H1 (cell line): ENCODE measurements around the gene CACNA1B. TPM values are rescaled to one million over a fixed set of nuclear protein-coding genes. Genes with fewer than 3 reads are reported as not detected.
A peak's percentile ranks its signal among the peaks of the same experiment; 100 is the strongest.

ENCODE experiments used
- CTCF ChIA-PET: fragments of 300-600 bp; sonication (Branson Sonifier 250); formaldehyde crosslinking; loops from one replicate; lab custom pipeline; 2021; ENCODE audit not compliant: partially characterized antibody; lab: Charles Lee
- POLR2A ChIA-PET: fragments of 300-600 bp; sonication (Branson Sonifier 250); formaldehyde crosslinking; loops from one replicate; lab custom pipeline; 2021; ENCODE audit warnings: inconsistent platforms; ENCODE audit not compliant: partially characterized antibody; lab: Charles Lee
- DNase-seq, 2 experiments: peaks; one replicate each; pipeline versions ENCODE4 v3.0.0 to v3.0.0-alpha.2; 2010 to 2022; ENCODE audit warnings: low spot score in 2 of 2, low read depth in 1 of 2, mixed read lengths in 1 of 2
- FAIRE-seq: peaks from 2 replicates; lab custom pipeline; 2011; peaks lifted over from hg19 to GRCh38; lab: Jason Lieb, UNC
- H2AFZ ChIP-seq: 2 replicates; pipeline ENCODE4 v1.8.1; 2012; ENCODE audit warnings: low read length, inconsistent platforms
- H2AK5ac ChIP-seq: 2 replicates; pipeline ENCODE4 v1.6.1; 2013; ENCODE audit warnings: low read depth, low read length
- H2BK120ac ChIP-seq: replicated peaks from 2 replicates; pipeline ENCODE3; 2013; ENCODE audit warnings: low read depth, low read length, inconsistent platforms
- H2BK12ac ChIP-seq: 2 replicates; pipeline ENCODE4 v1.6.1; 2013; ENCODE audit warnings: low read depth, low read length
- H2BK15ac ChIP-seq: 2 replicates; pipeline ENCODE4 v1.6.1; 2013; ENCODE audit warnings: low read length
- H2BK20ac ChIP-seq: 2 replicates; pipeline ENCODE4 v1.6.1; 2013; ENCODE audit warnings: low read length
- H2BK5ac ChIP-seq: 2 replicates; pipeline ENCODE4 v1.6.1; 2013; ENCODE audit warnings: low read depth, low read length
- H3K14ac ChIP-seq: 2 replicates; pipeline ENCODE4 v1.6.1; 2013; ENCODE audit warnings: inconsistent platforms; ENCODE audit not compliant: insufficient read length
- H3K18ac ChIP-seq: 2 replicates; pipeline ENCODE4 v1.6.1; 2013; ENCODE audit warnings: low read length; ENCODE audit errors: extremely low read depth
- H3K23ac ChIP-seq: 2 replicates; pipeline ENCODE4 v1.6.1; 2013; ENCODE audit warnings: inconsistent platforms; ENCODE audit not compliant: insufficient read length
- H3K23me2 ChIP-seq: 2 replicates; pipeline ENCODE4 v1.6.1; 2013; ENCODE audit warnings: low read depth, low read length
- H3K27ac ChIP-seq: 2 replicates; pipeline ENCODE4 v1.6.1; 2011; ENCODE audit warnings: low read depth, low read length, inconsistent platforms
- H3K27me3 ChIP-seq, 4 experiments: replicated peaks in 1 of 4; 1 replicate in 1 of 4; 2 replicates in 3 of 4; pipeline versions ENCODE4 v1.6.1 to v1.8.1; 2011 to 2013; ENCODE audit warnings: low read length in 3 of 4, mild to moderate bottlenecking in 3 of 4, inconsistent platforms in 2 of 4, mixed read lengths in 2 of 4, moderate library complexity in 1 of 4; ENCODE audit not compliant: control insufficient read depth in 3 of 4, insufficient read depth in 3 of 4; ENCODE audit errors: extremely low read depth in 1 of 4
- H3K36me3 ChIP-seq, 4 experiments: 2 replicates each; pipeline versions ENCODE4 v1.6.1 to v1.8.1; 2011 to 2013; ENCODE audit warnings: mild to moderate bottlenecking in 4 of 4, low read length in 3 of 4, moderate library complexity in 2 of 4, control low read depth in 1 of 4, inconsistent platforms in 1 of 4; ENCODE audit not compliant: insufficient read depth in 4 of 4, control insufficient read depth in 2 of 4
- H3K4ac ChIP-seq: replicated peaks from 2 replicates; pipeline ENCODE3; 2013; ENCODE audit warnings: low read length, low read depth, mixed read lengths, inconsistent platforms; ENCODE audit not compliant: insufficient read length
- H3K4me1 ChIP-seq, 4 experiments: replicated peaks in 1 of 4; 1 replicate in 1 of 4; 2 replicates in 3 of 4; pipeline versions ENCODE4 v1.6.1 to v1.8.1; 2011 to 2013; ENCODE audit warnings: low read length in 3 of 4, inconsistent platforms in 2 of 4, mixed read lengths in 1 of 4; ENCODE audit not compliant: insufficient read depth in 4 of 4, control insufficient read depth in 3 of 4
- H3K4me2 ChIP-seq, 2 experiments: 2 replicates each; pipeline versions ENCODE4 v1.6.1 to v1.8.1; 2011 to 2013; ENCODE audit warnings: low read depth in 2 of 2, low read length in 2 of 2, control low read depth in 1 of 2, inconsistent platforms in 1 of 2, mild to moderate bottlenecking in 1 of 2; ENCODE audit not compliant: insufficient read depth in 1 of 2
- H3K4me3 ChIP-seq, 4 experiments: fragments of 200-600, 300-600 bp in 1 of 4; sonication (generic), shearing (Covaris generic), sonication (Bioruptor Twin) in 1 of 4; 2 replicates each; pipeline versions ENCODE4 v1.5.1 to v1.8.1; 2011 to 2016; ENCODE audit warnings: low read length in 4 of 4, low read depth in 3 of 4, control low read depth in 2 of 4, inconsistent platforms in 2 of 4, mild to moderate bottlenecking in 2 of 4, mixed read lengths in 1 of 4, moderate library complexity in 1 of 4; ENCODE audit not compliant: insufficient read depth in 2 of 4; ENCODE audit errors: extremely low read depth in 1 of 4
- H3K56ac ChIP-seq: replicated peaks from 2 replicates; pipeline ENCODE3; 2013; ENCODE audit warnings: low read depth, mild to moderate bottlenecking, mixed read lengths, low read length, inconsistent platforms; ENCODE audit not compliant: insufficient read length
- H3K79me1 ChIP-seq: 2 replicates; pipeline ENCODE4 v1.6.1; 2013; ENCODE audit warnings: low read depth, low read length, control low read depth
- H3K79me2 ChIP-seq, 2 experiments: 2 replicates each; pipeline versions ENCODE4 v1.6.1 to v1.8.1; 2012 to 2013; ENCODE audit warnings: low read length in 2 of 2, mild to moderate bottlenecking in 2 of 2, inconsistent platforms in 1 of 2; ENCODE audit not compliant: insufficient read depth in 2 of 2, control insufficient read depth in 1 of 2
- H3K9ac ChIP-seq, 4 experiments: replicated peaks in 1 of 4; 1 replicate in 1 of 4; 2 replicates in 3 of 4; pipeline versions ENCODE4 v1.6.1 to v1.8.1; 2011 to 2013; ENCODE audit warnings: low read depth in 3 of 4, low read length in 3 of 4, control low read depth in 2 of 4, mild to moderate bottlenecking in 2 of 4, moderate library complexity in 2 of 4, inconsistent platforms in 1 of 4; ENCODE audit errors: extremely low read depth in 1 of 4
- H3K9me3 ChIP-seq, 2 experiments: 2 replicates each; pipeline versions ENCODE4 v1.6.1 to v1.8.1; 2012 to 2013; ENCODE audit warnings: mild to moderate bottlenecking in 2 of 2, moderate library complexity in 2 of 2, control low read depth in 1 of 2, inconsistent platforms in 1 of 2, low read depth in 1 of 2, low read length in 1 of 2, mixed read lengths in 1 of 2; ENCODE audit not compliant: insufficient read depth in 2 of 2
- H4K20me1 ChIP-seq, 2 experiments: replicated peaks in 1 of 2; 2 replicates each; pipeline versions ENCODE3 to v1.8.1; 2011 to 2013; ENCODE audit warnings: inconsistent platforms in 2 of 2, low read length in 2 of 2, mild to moderate bottlenecking in 1 of 2; ENCODE audit not compliant: insufficient read depth in 2 of 2, control insufficient read depth in 1 of 2
- H4K5ac ChIP-seq: 2 replicates; pipeline ENCODE4 v1.6.1; 2013; ENCODE audit warnings: low read length, low read depth, mixed read lengths, inconsistent platforms; ENCODE audit not compliant: insufficient read length
- H4K8ac ChIP-seq: 2 replicates; pipeline ENCODE4 v1.8.0; 2013; ENCODE audit warnings: mild to moderate bottlenecking, moderate library complexity, low read length, inconsistent platforms; ENCODE audit not compliant: insufficient read depth; ENCODE audit errors: extremely low read depth
- H4K91ac ChIP-seq: replicated peaks from 2 replicates; pipeline ENCODE3; 2013; ENCODE audit warnings: low read length, mixed read lengths, inconsistent platforms; ENCODE audit not compliant: insufficient read length
- CHD2 ChIP-seq: IDR thresholded peaks from 2 replicates; pipeline ENCODE4 v1.6.1; 2012; ENCODE audit warnings: low read length, improper control_type of control experiment
- GTF2F1 ChIP-seq: IDR thresholded peaks from 2 replicates; pipeline ENCODE4 v1.6.1; 2012; ENCODE audit warnings: low read depth, low read length, improper control_type of control experiment, borderline replicate concordance
- HDAC6 ChIP-seq: IDR thresholded peaks from one replicate; pipeline ENCODE4 v1.7.1; 2012; ENCODE audit warnings: low read depth, mild to moderate bottlenecking, inconsistent platforms, low read length, moderate library complexity
- RAD21 ChIP-seq, 2 experiments: IDR thresholded peaks in 1 of 2; conservative IDR thresholded peaks in 1 of 2; 2 replicates each; pipeline ENCODE4 v1.6.1; 2011; ENCODE audit warnings: low read depth in 2 of 2, low read length in 2 of 2, improper control_type of control experiment in 1 of 2, inconsistent platforms in 1 of 2, mild to moderate bottlenecking in 1 of 2, moderate library complexity in 1 of 2
- RXRA ChIP-seq: IDR thresholded peaks from 2 replicates; pipeline ENCODE4 v1.6.1; 2011; ENCODE audit warnings: low read depth, mild to moderate bottlenecking, low read length, moderate library complexity; ENCODE audit not compliant: insufficient read depth
- WGBS, 2 experiments: shearing (Covaris generic) in 1 of 2; methylation state at CpG; one replicate each; pipeline versions ENCODE4 v1.1.6 to v1.1.7; 2013 to 2015; ENCODE audit warnings: low lambda C conversion rate in 2 of 2, mixed read lengths in 2 of 2, inconsistent platforms in 1 of 2, low coverage in 1 of 2, missing lambda C conversion rate in 1 of 2; ENCODE audit not compliant: insufficient replicate concordance in 2 of 2, insufficient coverage in 1 of 2, insufficient read length in 1 of 2; ENCODE audit errors: extremely low coverage in 1 of 2, missing lambda C conversion rate in 1 of 2; 5-methylcytosine and 5-hydroxymethylcytosine counted together
- polyA plus RNA-seq, 7 experiments: library from polyadenylated mRNA; depleted of rRNA in 3 of 7; stranded (reverse) in 5 of 7; unstranded in 2 of 7; fragments of >200 nt in 5 of 7; fragments of 200-250 nt in 2 of 7; gene quantifications; 1 replicate in 5 of 7; 2 replicates in 1 of 7; 4 replicates in 1 of 7; pipeline versions ENCODE4 v1.2.1 to v1.2.3, GENCODE V29; 2011 to 2013; ENCODE audit warnings: missing spikeins in 2 of 7, mixed read lengths in 2 of 7
- total RNA-seq: library from RNA; stranded (reverse); fragmentation: NEBNext Ultra II Directional; extraction: Animal tissue kit (Norgen Biotek cat#: 25700); gene quantifications from 2 replicates; pipeline ENCODE4 v1.2.1, GENCODE V29; 2021

Gene CACNA1B
- total and polyA plus RNA-seq, 2 of the 8 experiments (the other 6 are each of a cell fraction or from before 2014, with no cell fraction given): 1.5 to 5.7 TPM

- Histone ChIP-seq H3K79me2 (no peaks in the 10 kb centered on the region), H3K23me2 (no peaks in the 10 kb centered on the region), H3K56ac (no peak overlapping the region), H3K4me3 (no peak overlapping the region), H2BK15ac (no peak overlapping the region), H3K9ac (no peak overlapping the region), H4K20me1 (peaks cover 0 to 5% of the 10 kb centered on the region in 2 experiments), H4K5ac (no peak overlapping the region), H2BK20ac (no peak overlapping the region), H2BK120ac (no peak overlapping the region), H3K79me1 (no peaks in the 10 kb centered on the region), H3K27me3 (no peaks in the 10 kb centered on the region), H3K4me1 (no peaks in the 10 kb centered on the region), H3K4me2 (no peak overlapping the region), H3K27ac (no peak overlapping the region), H3K9me3 (peaks cover 23 to 58% of the 10 kb centered on the region in 2 experiments), H2AK5ac (no peak overlapping the region), H4K8ac (no peak overlapping the region; the same call in 1 of the 2 replicates), H4K91ac (no peak overlapping the region), H2BK5ac (peak overlapping the region; percentile 44; the same call in 1 of the 2 replicates), H3K36me3 (no peaks in the 10 kb centered on the region), H3K4ac (no peak overlapping the region), H2BK12ac (no peak overlapping the region), H2AFZ (no peak overlapping the region), H3K14ac (no peak overlapping the region), H3K23ac (no peak overlapping the region), H3K18ac (no peak overlapping the region)
- no peak for TF ChIP-seq GTF2F1
- no peak for TF ChIP-seq HDAC6
- TF ChIP-seq RAD21 (IDR thresholded peaks at IDR 0.05 in 1 of 2, conservative IDR thresholded peaks at IDR 0.05 in 1 of 2; ENCODE audit: low read depth in 2 of 2, low read length in 2 of 2): no peak
- no peak for TF ChIP-seq CHD2
- no peak for TF ChIP-seq RXRA
- WGBS, 2 experiments: 84% methylated on average over 17 of the region's 17 CpGs; no CpG with 5 or more reads in 1 of the 2 experiments
- FAIRE-seq: no peak
- POLR2A ChIA-PET: no interaction called here
- no peak for DNase-seq
- CTCF ChIA-PET: interaction anchor here (1.3 kb wide), 1 partner anchor 13 kb away, joined by 3 read pairs; no protein-coding TSS in a partner anchor
These were observed 89.8 kb downstream of the CACNA1B start for GRCh38 chr9:137967280-137967953.
